Chondrocyte (in vitro differentiated cells): ENCODE results near the gene POLN. TPM values are rescaled to one million over a fixed set of nuclear protein-coding genes. Genes with fewer than 3 reads are reported as not detected.

ENCODE experiments used
- DNase-seq: peaks from one replicate; pipeline ENCODE4 v3.0.0; 2021; ENCODE audit warnings: mixed read lengths, low spot score
- H3K27ac Mint-ChIP-seq: one replicate; pipeline ENCODE4 v1.8.0; 2021; ENCODE audit warnings: mild to moderate bottlenecking, moderate library complexity, mixed read lengths; ENCODE audit not compliant: unreplicated experiment
- H3K27me3 Mint-ChIP-seq: 2 replicates; pipeline ENCODE4 v1.8.0; 2021; ENCODE audit warnings: low read depth, mixed read lengths
- H3K36me3 Mint-ChIP-seq: 2 replicates; pipeline ENCODE4 v1.8.0; 2021; ENCODE audit warnings: low read depth, mixed read lengths
- H3K4me1 Mint-ChIP-seq: 2 replicates; pipeline ENCODE4 v1.8.0; 2021; ENCODE audit warnings: low read depth, mild to moderate bottlenecking, mixed read lengths
- H3K4me3 Mint-ChIP-seq: one replicate; pipeline ENCODE4 v1.8.0; 2021; ENCODE audit warnings: mild to moderate bottlenecking, moderate library complexity, mixed read lengths; ENCODE audit not compliant: unreplicated experiment
- H3K9me3 Mint-ChIP-seq: 2 replicates; pipeline ENCODE4 v1.8.0; 2021; ENCODE audit warnings: low read depth, mixed read lengths
- CTCF ChIP-seq: fragments of 200-600 bp; sonication (generic); IDR thresholded peaks from 2 replicates; pipeline ENCODE4 v1.5.0; 2021; ENCODE audit warnings: antibody characterized with exemption, mild to moderate bottlenecking, moderate library complexity
- total RNA-seq: library from RNA; stranded (reverse); gene quantifications from 3 replicates; pipeline ENCODE4 v1.2.1, GENCODE V29; 2021

Gene POLN
- total RNA-seq, 1 donor from 2014 or later: 5.5 TPM

GRCh38 chr4:2271279-2272025 lies 29.5 kb upstream of the POLN start:
- TF ChIP-seq CTCF: no peak
- H3K36me3 Mint-ChIP-seq: no peaks in the 10 kb centered on the region

GRCh38 chr4:2270341-2271165 lies 28.6 kb upstream of the POLN start:
- H3K4me3 Mint-ChIP-seq: no peak overlapping the region
- no peak for DNase-seq
- H3K27ac Mint-ChIP-seq: no peak overlapping the region
- no peaks in the 10 kb centered on the region for H3K36me3 Mint-ChIP-seq
- peaks cover 3% of the 10 kb centered on the region for H3K27me3 Mint-ChIP-seq
- TF ChIP-seq CTCF: no peak
- H3K9me3 Mint-ChIP-seq: no peaks in the 10 kb centered on the region
- peaks cover 3% of the 10 kb centered on the region for H3K4me1 Mint-ChIP-seq

More at GRCh38 chr4:2271279-2272025, 29.5 kb upstream of the POLN start:
- Mint-ChIP-seq H3K27me3 (peaks cover 3% of the 10 kb centered on the region), H3K27ac (no peak overlapping the region), H3K9me3 (no peaks in the 10 kb centered on the region), H3K4me3 (no peak overlapping the region), H3K4me1 (no peaks in the 10 kb centered on the region)
- no peak for DNase-seq

GRCh38 chr4:2269618-2270163 lies 27.8 kb upstream of the POLN start:
- Mint-ChIP-seq H3K27me3 (peaks cover 3% of the 10 kb centered on the region), H3K4me1 (peaks cover 3% of the 10 kb centered on the region), H3K36me3 (no peaks in the 10 kb centered on the region), H3K4me3 (no peak overlapping the region), H3K9me3 (no peaks in the 10 kb centered on the region), H3K27ac (no peak overlapping the region)
- TF ChIP-seq CTCF: no peak
- DNase-seq: no peak

- no peak overlapping the region for H3K27ac Mint-ChIP-seq
- no peak for TF ChIP-seq CTCF
- peaks cover 3% of the 10 kb centered on the region for H3K27me3 Mint-ChIP-seq
- H3K9me3 Mint-ChIP-seq: no peaks in the 10 kb centered on the region
- H3K4me3 Mint-ChIP-seq: no peak overlapping the region
- H3K4me1 Mint-ChIP-seq: peaks cover 3% of the 10 kb centered on the region
- peak; percentile 64 for DNase-seq
- H3K36me3 Mint-ChIP-seq: no peaks in the 10 kb centered on the region
These were observed 27.2 kb upstream of the POLN start for GRCh38 chr4:2269206-2269531.
